Activated CD8-positive, alpha-beta memory T cell treated with anti-CD3 and anti-CD28 coated beads for 1 hour (primary cell): ENCODE results near the gene HFM1.

Experiments used
- DNase-seq, 2 donors: peaks; one replicate each; pipeline ENCODE4 v3.0.0-alpha.2; 2020; ENCODE audit warnings: low read depth in 1 of 2; ENCODE audit errors: extremely low read depth in 1 of 2

Gene HFM1

DNA sequence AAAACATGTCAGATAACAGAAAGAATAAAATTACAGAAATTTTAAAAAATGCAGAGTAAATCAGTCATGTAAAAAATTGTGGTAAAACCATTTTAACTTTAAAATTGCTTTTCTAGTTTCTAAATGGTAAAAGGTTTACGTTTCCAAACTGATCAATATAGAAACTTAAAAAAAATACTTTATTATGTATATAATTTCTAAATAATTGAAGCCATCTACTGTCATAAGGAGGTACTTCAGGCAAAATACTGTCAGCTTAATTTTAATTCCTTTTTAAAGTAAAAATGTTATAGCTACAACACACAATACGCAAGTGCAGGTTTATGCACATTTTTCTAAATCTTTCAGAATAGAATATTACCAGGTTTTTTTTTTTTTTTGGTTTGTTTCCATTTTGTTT, 159.9 kb downstream of the HFM1 start:
- DNase-seq = no peak

DNA sequence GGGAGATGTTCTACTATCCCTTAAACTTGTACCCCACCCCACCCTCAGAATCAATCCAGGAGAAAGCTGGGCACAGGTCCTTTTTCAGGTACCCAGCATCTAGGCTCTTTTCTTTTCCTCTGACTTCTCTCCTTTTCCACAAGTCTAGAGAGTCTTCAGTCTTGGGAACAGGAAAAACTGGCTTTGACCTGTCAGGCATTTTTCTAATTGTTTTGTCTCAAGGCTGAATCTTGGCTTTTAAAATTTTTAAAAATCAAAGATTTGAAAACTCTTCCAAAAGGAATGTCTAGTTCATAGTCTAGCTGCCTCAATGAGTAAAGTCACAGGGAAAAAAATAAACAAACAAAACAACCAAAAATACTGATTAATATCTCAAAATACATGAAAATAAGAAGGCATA, 161.5 kb downstream of the HFM1 start:
- no peak for DNase-seq

DNA sequence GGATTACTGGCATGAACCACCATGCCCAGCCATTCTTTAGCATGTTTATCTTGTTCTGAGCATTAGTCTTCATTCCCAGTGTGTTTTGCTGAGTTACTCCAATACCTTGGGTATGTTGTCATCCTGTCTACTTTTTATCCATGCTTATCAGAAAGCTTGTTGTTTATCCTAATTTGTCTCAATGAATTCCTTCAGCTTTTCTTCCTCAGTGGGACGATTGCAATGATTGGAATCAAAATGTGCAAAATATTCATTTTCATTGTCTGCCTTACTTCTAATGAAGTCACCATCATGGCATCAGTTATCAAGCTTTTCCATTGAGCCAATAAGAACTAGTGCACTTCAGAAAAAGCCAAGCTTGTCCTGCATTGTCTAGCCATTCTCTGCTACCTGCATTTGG, 170.5 kb downstream of the HFM1 start:
- no peak for DNase-seq

DNA sequence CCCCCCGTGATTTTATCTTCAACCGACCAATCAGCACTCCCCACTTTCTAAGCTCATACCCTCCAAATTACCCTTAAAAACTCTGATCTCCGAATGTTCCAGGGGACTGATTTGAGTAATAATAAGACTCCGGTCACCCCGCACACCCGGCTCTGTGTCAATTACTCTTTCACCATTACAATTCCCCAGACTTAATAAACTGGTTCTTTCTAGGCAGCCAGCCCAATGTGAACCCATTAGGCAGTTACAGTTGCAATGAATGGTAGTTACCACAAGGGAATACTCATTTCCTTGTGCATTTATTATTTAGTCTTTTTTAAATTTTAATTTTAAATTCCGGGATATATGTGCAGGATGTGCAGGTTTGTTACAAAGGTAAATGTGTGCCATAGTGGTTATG, 177.9 kb downstream of the HFM1 start:
- no peak for DNase-seq

DNA sequence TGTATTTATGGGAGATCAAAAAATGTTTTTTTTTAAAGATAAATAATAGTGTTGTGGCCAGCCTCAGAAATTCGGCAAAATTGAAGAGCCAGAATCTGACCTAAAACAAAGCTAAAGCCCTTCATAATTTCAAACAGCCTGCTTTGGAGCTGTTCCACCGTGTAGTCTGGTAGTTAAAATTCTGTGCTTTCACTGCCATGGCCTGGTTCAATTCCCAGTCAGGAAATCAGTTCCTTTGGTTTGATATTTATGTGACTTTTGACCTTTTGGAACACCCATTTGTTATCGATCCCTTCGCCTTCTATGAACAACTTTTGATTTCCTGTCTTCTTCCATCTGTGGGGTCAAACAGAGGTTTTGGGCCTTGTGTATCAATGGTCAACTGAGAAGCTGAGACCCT, 179.8 kb downstream of the HFM1 start:
- DNase-seq = no peak

DNA sequence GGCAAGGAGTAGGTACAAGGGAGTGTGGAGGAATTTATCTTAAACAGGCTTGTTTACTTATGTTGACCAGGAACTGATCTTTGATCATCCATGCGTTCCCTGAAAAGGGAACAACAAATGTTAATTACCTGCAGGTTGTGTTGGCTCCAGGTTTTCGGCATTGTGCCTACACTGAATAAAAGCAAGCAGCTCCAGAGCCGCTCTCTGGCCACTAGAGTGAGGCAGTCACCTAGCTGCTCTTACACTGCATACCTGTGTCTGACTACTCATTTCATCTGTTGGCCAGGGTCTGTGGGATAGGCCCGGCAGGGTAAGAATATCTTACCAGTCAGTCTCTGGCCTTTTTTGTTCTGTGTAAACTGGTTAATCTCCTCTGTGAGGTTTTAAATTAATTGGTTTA, 183.6 kb downstream of the HFM1 start:
- DNase-seq = no peak

DNA sequence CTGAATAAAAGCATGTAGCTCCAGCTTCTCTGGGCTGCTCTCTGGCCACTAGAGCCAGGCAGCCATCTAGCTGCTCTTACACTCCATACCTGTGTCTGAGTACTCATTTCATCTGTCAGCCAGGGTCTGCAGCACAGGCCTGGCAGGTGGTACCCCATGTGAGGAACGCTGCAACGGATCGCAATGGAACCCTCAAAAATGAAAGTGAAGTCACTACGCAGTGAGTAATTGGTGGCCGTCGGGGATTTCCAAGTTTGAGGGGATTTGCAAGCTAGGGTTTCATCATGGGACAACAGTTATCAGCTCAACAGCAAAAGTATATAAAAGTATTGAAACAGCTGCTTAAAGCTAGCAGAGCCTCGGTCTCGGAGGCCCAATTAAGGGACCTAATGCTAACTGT, 186.7 kb downstream of the HFM1 start:
- DNase-seq = no peak
